Neuron (in vitro differentiated cells): ENCODE results near the gene SPTLC3.
A peak's percentile ranks its signal among the peaks of the same experiment; 100 is the strongest.

ENCODE experiments used
- H2AFZ ChIP-seq: one replicate; pipeline ENCODE4 v1.6.1; 2013; ENCODE audit warnings: low read depth, mild to moderate bottlenecking, inconsistent platforms, low read length, moderate library complexity
- H3K27me3 ChIP-seq: one replicate; pipeline ENCODE4 v1.6.1; 2013; ENCODE audit warnings: low read length; ENCODE audit not compliant: insufficient read depth
- H3K36me3 ChIP-seq: one replicate; pipeline ENCODE4 v1.6.1; 2013; ENCODE audit warnings: low read length; ENCODE audit not compliant: insufficient read depth
- H3K4me1 ChIP-seq: one replicate; pipeline ENCODE4 v1.6.1; 2013; ENCODE audit warnings: low read length; ENCODE audit not compliant: insufficient read depth
- H3K4me3 ChIP-seq: 2 replicates; pipeline ENCODE4 v1.5.1; 2013; ENCODE audit warnings: mild to moderate bottlenecking, low read length, moderate library complexity
- H3K9me3 ChIP-seq: one replicate; pipeline ENCODE4 v1.6.1; 2013; ENCODE audit warnings: low read length

SPTLC3 gene

GRCh38 chr20:13101276-13101675 lies 92.5 kb downstream of the SPTLC3 start:
- H3K36me3 ChIP-seq: no peaks in the 10 kb centered on the region
- no peaks in the 10 kb centered on the region for H3K9me3 ChIP-seq
- H3K4me3 ChIP-seq: no peak overlapping the region
- H3K4me1 ChIP-seq: peaks cover 18% of the 10 kb centered on the region
- H3K27me3 ChIP-seq: no peaks in the 10 kb centered on the region
- H2AFZ ChIP-seq: no peak overlapping the region

DNA sequence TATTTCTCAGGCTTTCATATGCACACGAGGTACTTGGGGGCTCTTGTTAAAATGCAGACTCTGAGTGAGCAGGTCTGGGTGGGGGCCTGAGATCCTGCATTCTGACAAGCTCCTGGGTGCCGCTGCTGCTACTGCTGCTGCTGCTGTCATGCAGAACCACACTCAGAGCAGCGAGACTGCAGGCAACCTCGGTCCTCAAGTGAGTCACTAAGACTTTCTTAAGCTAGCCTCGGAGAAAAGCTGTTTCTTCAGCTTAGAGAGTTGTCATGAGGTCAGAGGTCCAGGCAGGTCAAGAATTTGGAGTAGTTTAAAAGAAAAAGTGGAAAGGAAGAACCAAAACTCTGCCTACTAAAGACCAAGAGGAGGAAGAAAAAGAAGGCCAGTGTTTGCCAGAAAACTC lies 92.9 kb downstream of the SPTLC3 start:
- no peak overlapping the region for H2AFZ ChIP-seq
- H3K9me3 ChIP-seq: no peaks in the 10 kb centered on the region
- H3K4me3 ChIP-seq: no peak overlapping the region
- H3K36me3 ChIP-seq: no peaks in the 10 kb centered on the region
- no peaks in the 10 kb centered on the region for H3K27me3 ChIP-seq
- H3K4me1 ChIP-seq: peaks cover 18% of the 10 kb centered on the region

GRCh38 chr20:13102237-13102636 lies 93.5 kb downstream of the SPTLC3 start:
- no peak overlapping the region for H3K4me3 ChIP-seq
- H2AFZ ChIP-seq: no peak overlapping the region
- no peaks in the 10 kb centered on the region for H3K36me3 ChIP-seq
- peaks cover 14% of the 10 kb centered on the region for H3K4me1 ChIP-seq
- H3K9me3 ChIP-seq: no peaks in the 10 kb centered on the region
- H3K27me3 ChIP-seq: no peaks in the 10 kb centered on the region

- no peak overlapping the region for H3K4me3 ChIP-seq
- no peaks in the 10 kb centered on the region for H3K27me3 ChIP-seq
- H3K9me3 ChIP-seq: no peaks in the 10 kb centered on the region
- no peaks in the 10 kb centered on the region for H3K36me3 ChIP-seq
- peaks cover 13% of the 10 kb centered on the region for H3K4me1 ChIP-seq
- H2AFZ ChIP-seq: no peak overlapping the region
Observed at GRCh38 chr20:13102694-13103093, 93.9 kb downstream of the SPTLC3 start.

GRCh38 chr20:13105039-13105438 lies 96.3 kb downstream of the SPTLC3 start:
- H3K9me3 ChIP-seq: no peaks in the 10 kb centered on the region

DNA sequence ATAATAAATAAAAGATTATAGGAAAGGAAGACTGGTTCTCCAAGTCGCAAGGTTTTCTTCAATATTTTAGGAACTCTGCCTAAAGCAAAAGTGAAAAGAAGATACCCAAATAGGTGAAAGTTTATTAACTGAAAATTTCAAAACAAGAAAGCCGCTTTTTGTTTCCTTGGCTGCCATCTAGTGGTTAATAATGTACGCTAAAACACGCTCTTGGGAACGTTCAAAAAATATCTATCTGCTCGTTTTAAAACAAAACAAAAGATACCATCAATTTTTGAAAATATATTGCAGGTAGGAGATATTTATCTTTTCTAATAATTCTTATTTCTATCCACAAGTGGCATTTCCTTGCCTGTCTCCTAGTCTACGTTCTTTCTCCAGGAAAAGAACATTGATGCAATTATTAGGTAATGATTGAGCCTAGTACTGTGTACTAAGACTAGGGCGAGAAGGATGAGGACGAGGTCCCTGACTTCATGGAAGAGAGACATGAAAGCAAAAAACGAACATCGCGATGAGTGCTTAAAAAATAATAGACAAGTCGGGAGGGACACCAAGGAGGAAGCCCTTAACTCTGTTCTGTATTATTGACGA lies 97.2 kb downstream of the SPTLC3 start:
- Histone ChIP-seq H3K4me3 (no peak overlapping the region), H2AFZ (no peak overlapping the region), H3K27me3 (no peaks in the 10 kb centered on the region), H3K4me1 (peaks cover 10% of the 10 kb centered on the region), H3K9me3 (no peaks in the 10 kb centered on the region), H3K36me3 (no peaks in the 10 kb centered on the region)

More at GRCh38 chr20:13105039-13105438, 96.3 kb downstream of the SPTLC3 start:
- H3K4me1 ChIP-seq: peaks cover 10% of the 10 kb centered on the region
- no peaks in the 10 kb centered on the region for H3K36me3 ChIP-seq
- peak overlapping the region; percentile 23 for H2AFZ ChIP-seq
- H3K27me3 ChIP-seq: no peaks in the 10 kb centered on the region
- H3K4me3 ChIP-seq: no peak overlapping the region

DNA sequence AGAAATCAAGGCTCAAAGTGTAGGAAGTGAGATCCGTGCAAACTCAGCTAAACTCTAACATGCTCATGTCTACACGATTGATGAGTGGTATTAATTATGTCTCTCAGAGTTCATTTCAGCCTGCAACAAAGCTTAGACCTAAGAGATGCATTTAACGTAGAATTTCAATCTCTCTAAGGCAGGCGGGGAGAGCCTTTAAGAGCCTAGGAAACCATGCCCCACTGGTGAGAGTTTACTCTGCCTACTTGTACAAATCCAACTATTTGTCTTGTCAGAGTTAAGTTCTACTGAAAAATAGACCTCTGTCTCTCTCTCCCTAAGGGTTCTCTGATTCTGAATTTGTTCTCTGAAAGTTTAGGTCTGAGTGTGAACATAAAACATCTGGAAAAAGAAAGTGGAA lies 100.9 kb downstream of the SPTLC3 start:
- Histone ChIP-seq H3K9me3 (no peaks in the 10 kb centered on the region), H3K36me3 (no peaks in the 10 kb centered on the region), H3K4me1 (peaks cover 7% of the 10 kb centered on the region), H2AFZ (no peak overlapping the region), H3K4me3 (no peak overlapping the region), H3K27me3 (no peaks in the 10 kb centered on the region)

DNA sequence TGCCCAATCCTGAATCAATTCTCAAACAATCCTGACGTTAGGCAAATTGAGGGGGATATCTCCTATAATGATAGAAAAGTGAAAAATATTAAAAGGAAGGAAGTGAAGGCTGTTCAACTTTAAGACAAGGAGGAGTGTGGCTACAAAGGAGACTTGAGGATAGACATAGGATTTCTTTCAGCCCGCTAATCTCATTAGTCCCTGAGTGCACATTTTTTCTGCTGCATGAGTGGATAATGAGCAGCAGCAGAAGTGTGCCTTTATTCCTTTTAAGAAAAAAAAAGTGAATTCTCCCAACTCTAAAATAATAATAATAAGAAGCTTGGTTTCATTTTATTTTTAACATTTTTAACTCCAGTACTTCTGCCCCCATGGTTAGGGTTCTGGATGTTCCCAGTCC lies 102.0 kb downstream of the SPTLC3 start:
- H3K4me3 ChIP-seq: no peak overlapping the region
- H3K36me3 ChIP-seq: no peaks in the 10 kb centered on the region
- no peaks in the 10 kb centered on the region for H3K9me3 ChIP-seq

GRCh38 chr20:13111249-13111911 lies 102.6 kb downstream of the SPTLC3 start:
- Histone ChIP-seq H3K4me1 (no peaks in the 10 kb centered on the region), H3K36me3 (no peaks in the 10 kb centered on the region), H2AFZ (no peak overlapping the region), H3K27me3 (no peaks in the 10 kb centered on the region), H3K4me3 (no peak overlapping the region), H3K9me3 (no peaks in the 10 kb centered on the region)

More for the DNA sequence above, 102.0 kb downstream of the SPTLC3 start:
- Histone ChIP-seq H3K4me1 (no peaks in the 10 kb centered on the region), H2AFZ (no peak overlapping the region), H3K27me3 (no peaks in the 10 kb centered on the region)

- Histone ChIP-seq H3K27me3 (no peaks in the 10 kb centered on the region), H3K9me3 (no peaks in the 10 kb centered on the region), H3K4me1 (no peaks in the 10 kb centered on the region), H2AFZ (no peak overlapping the region), H3K36me3 (no peaks in the 10 kb centered on the region), H3K4me3 (no peak overlapping the region)
Observed at GRCh38 chr20:13113731-13114130, 105.0 kb downstream of the SPTLC3 start.

DNA sequence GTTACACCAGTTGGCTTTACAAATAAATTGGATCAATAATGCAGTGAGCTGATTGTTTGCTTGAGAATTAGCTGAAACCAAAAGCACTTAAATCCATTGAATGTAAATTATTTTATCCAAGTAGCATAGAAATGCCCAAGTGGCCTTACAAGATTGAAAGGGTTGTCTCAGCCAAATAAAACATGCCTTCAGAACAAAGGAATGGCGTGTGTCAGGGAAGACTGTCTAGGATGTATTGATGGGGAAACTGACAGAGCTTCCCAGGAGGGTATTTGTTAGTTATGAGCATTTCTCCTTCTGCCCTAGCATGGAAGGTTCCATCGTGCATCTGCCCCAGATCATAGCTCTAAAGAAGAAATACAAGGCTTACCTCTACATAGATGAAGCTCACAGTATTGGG lies 108.4 kb downstream of the SPTLC3 start:
- no peaks in the 10 kb centered on the region for H3K9me3 ChIP-seq
- no peaks in the 10 kb centered on the region for H3K27me3 ChIP-seq
- no peaks in the 10 kb centered on the region for H3K4me1 ChIP-seq
- no peaks in the 10 kb centered on the region for H3K36me3 ChIP-seq
- no peak overlapping the region for H3K4me3 ChIP-seq
- H2AFZ ChIP-seq: no peak overlapping the region

GRCh38 chr20:13118676-13119075 lies 109.9 kb downstream of the SPTLC3 start:
- Histone ChIP-seq H3K4me1 (no peaks in the 10 kb centered on the region), H3K9me3 (no peaks in the 10 kb centered on the region), H3K4me3 (no peak overlapping the region), H3K36me3 (no peaks in the 10 kb centered on the region), H3K27me3 (no peaks in the 10 kb centered on the region), H2AFZ (no peak overlapping the region)

DNA sequence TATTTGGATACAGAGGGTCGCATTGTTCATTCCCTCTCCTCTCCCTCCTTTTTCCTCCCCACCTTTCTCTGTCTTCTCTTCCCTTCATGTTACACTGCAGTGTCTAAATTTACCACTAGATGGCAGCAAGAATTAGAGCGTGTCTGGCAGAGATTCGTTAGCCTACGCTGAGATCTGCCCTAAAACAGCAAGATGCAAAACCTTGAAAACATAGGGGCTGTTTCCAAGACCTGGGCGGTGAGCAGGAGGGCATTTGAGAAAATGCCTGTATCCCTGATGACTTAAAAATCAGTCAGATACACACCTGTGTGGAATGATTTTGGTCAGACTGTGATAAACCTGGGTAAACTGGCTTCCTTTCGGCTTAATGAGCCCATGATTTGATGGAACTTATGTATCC lies 110.8 kb downstream of the SPTLC3 start:
- Histone ChIP-seq H3K4me3 (no peak overlapping the region), H3K9me3 (no peaks in the 10 kb centered on the region), H3K4me1 (no peaks in the 10 kb centered on the region), H3K36me3 (no peaks in the 10 kb centered on the region), H3K27me3 (no peaks in the 10 kb centered on the region), H2AFZ (no peak overlapping the region)

DNA sequence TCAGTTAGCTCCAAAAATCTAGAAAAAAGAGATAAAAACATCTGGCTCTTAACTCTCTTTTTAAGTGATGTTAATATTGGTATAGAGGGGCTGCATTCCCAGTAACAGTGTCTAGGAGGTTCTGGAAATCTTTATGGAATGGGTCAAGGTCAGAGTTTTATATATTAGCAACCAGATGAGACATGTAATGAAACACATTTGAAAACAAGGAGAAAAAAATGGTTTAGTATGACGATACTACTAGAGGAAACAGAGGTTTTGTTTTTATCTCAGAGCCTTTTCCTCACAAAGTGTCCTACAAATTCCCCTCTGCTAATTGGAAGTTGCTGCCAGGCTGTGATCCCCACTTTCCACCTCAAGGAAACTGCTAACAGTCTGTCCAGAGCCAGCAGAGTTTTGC lies 111.7 kb downstream of the SPTLC3 start:
- no peaks in the 10 kb centered on the region for H3K9me3 ChIP-seq
- H2AFZ ChIP-seq: no peak overlapping the region
- H3K4me3 ChIP-seq: no peak overlapping the region
- H3K36me3 ChIP-seq: no peaks in the 10 kb centered on the region
- H3K27me3 ChIP-seq: no peaks in the 10 kb centered on the region
- H3K4me1 ChIP-seq: no peaks in the 10 kb centered on the region
